ENCODE results near the gene BBOF1.

DNA sequence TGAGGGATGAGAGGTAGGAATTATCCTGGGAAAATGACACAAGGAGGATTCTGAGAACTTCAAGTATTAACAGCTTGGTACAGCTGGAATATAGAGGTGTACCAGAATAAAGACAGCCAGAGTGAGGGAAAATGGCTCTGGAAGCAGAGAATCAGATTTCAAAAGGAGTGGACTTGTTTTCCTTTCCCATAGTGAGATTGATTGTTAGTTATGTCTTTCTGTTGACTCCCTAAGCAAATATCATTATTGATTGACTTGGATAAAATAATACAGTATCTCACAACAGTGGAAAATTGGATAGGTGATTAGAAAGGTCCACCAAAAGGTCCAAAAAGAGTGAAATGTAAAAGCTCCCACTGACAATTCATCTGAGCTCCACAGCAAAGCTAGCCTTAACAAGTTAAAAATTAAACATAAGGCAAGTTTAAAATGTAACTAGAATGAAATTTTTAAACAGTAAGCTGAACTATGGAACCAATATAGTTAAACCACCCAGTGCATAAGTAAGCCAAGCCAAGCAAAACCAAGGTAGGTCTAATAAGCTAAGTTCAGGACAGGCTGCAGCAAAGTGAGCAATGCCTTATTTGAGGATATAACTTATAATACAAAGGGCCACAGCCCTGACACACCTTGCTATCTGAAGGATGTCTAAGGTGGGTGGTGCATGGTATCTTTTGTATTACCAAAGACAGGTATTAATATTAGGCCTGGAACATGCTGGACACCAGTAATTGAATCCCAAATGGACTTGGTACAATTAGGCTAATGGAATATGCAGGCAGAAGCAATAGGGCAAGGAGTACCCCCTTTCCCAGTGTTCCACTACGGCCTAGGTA lies 21.8 kb upstream of the BBOF1 start:
- no peak for TF ChIP-seq POLR2AphosphoS5 (IDR thresholded peaks at IDR 0.05)
- no peak for TF ChIP-seq CTCF (IDR thresholded peaks at IDR 0.05 in 8 of 11, conservative IDR thresholded peaks at IDR 0.05 in 3 of 11)

Measured in spleen (tissue), 7 donors.